Body of pancreas (tissue), 4 donors: Measurements from ENCODE around the gene DGKE.

Experiments
- POLR2A ChIP-seq, 3 donors: fragments of 450-650 bp; IDR thresholded peaks; one replicate each; pipeline ENCODE4 v1.6.1; 2016; ENCODE audit warnings: antibody characterized with exemption in 3 of 3, mild to moderate bottlenecking in 2 of 3
- TF ChIP-seq, protein P1 (sequence below), 7 experiments: fragments of 450-650 bp in 4 of 7; fragments of 200-600 bp in 3 of 7; sonication (generic) in 3 of 7; IDR thresholded peaks; one replicate each; pipeline ENCODE4 v1.5.1; 2016 to 2019; ENCODE audit warnings: antibody characterized with exemption in 7 of 7

DNA sequence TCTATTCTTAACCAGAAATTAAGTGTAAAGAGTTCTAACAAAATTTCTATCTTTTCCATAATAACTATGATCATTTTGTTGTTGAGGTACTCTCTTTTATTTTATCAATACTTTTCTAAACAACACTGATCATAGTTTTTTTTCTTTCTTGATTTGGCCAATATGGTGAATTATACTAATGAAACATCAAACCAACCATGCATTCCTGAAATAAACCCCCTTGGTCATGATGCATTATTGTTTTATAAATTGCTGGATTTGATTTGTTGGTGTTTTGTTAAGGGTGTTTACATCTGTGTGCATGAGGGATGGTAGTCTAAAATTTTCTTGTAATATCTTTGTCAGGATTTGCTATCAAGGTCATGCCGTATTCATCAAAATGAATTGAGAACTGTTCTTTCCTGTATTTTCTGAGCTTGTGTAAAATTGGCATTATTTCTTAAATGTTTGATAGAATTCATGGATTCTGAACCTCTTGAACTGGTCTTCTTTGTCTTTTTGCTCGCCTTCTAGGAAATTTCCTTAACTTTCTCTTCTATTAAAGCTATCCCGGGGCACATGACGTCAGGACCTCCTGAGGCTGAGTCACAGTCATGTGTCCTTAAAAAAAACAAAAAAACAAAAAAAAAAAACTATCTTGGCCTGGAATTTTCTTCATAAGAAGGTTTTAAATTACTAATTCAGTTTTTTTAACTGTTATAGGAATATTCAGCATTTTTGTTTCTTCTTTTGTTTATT lies 83.8 kb downstream of the DGKE start:
- TF ChIP-seq, protein P1, sequence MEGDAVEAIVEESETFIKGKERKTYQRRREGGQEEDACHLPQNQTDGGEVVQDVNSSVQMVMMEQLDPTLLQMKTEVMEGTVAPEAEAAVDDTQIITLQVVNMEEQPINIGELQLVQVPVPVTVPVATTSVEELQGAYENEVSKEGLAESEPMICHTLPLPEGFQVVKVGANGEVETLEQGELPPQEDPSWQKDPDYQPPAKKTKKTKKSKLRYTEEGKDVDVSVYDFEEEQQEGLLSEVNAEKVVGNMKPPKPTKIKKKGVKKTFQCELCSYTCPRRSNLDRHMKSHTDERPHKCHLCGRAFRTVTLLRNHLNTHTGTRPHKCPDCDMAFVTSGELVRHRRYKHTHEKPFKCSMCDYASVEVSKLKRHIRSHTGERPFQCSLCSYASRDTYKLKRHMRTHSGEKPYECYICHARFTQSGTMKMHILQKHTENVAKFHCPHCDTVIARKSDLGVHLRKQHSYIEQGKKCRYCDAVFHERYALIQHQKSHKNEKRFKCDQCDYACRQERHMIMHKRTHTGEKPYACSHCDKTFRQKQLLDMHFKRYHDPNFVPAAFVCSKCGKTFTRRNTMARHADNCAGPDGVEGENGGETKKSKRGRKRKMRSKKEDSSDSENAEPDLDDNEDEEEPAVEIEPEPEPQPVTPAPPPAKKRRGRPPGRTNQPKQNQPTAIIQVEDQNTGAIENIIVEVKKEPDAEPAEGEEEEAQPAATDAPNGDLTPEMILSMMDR (IDR thresholded peaks at IDR 0.05) = no peak
- TF ChIP-seq POLR2A (IDR thresholded peaks at IDR 0.05) = no peak
